H1 (cell line): ENCODE data around the gene LVRN. TPM values are rescaled to one million over a fixed set of nuclear protein-coding genes. Genes with fewer than 3 reads are reported as not detected.

Source experiments
- CTCF ChIA-PET: fragments of 300-600 bp; sonication (Branson Sonifier 250); formaldehyde crosslinking; loops from one replicate; lab custom pipeline; 2021; ENCODE audit not compliant: partially characterized antibody; lab: Charles Lee
- POLR2A ChIA-PET: fragments of 300-600 bp; sonication (Branson Sonifier 250); formaldehyde crosslinking; loops from one replicate; lab custom pipeline; 2021; ENCODE audit warnings: inconsistent platforms; ENCODE audit not compliant: partially characterized antibody; lab: Charles Lee
- DNase-seq, 2 experiments: peaks; one replicate each; pipeline versions ENCODE4 v3.0.0 to v3.0.0-alpha.2; 2010 to 2022; ENCODE audit warnings: low spot score in 2 of 2, low read depth in 1 of 2, mixed read lengths in 1 of 2
- FAIRE-seq: peaks from 2 replicates; lab custom pipeline; 2011; peaks lifted over from hg19 to GRCh38; lab: Jason Lieb, UNC
- H2AFZ ChIP-seq: 2 replicates; pipeline ENCODE4 v1.8.1; 2012; ENCODE audit warnings: low read length, inconsistent platforms
- H2AK5ac ChIP-seq: 2 replicates; pipeline ENCODE4 v1.6.1; 2013; ENCODE audit warnings: low read depth, low read length
- H2BK120ac ChIP-seq: replicated peaks from 2 replicates; pipeline ENCODE3; 2013; ENCODE audit warnings: low read depth, low read length, inconsistent platforms
- H2BK12ac ChIP-seq: 2 replicates; pipeline ENCODE4 v1.6.1; 2013; ENCODE audit warnings: low read depth, low read length
- H2BK15ac ChIP-seq: 2 replicates; pipeline ENCODE4 v1.6.1; 2013; ENCODE audit warnings: low read length
- H2BK20ac ChIP-seq: 2 replicates; pipeline ENCODE4 v1.6.1; 2013; ENCODE audit warnings: low read length
- H2BK5ac ChIP-seq: 2 replicates; pipeline ENCODE4 v1.6.1; 2013; ENCODE audit warnings: low read depth, low read length
- H3K14ac ChIP-seq: 2 replicates; pipeline ENCODE4 v1.6.1; 2013; ENCODE audit warnings: inconsistent platforms; ENCODE audit not compliant: insufficient read length
- H3K18ac ChIP-seq: 2 replicates; pipeline ENCODE4 v1.6.1; 2013; ENCODE audit warnings: low read length; ENCODE audit errors: extremely low read depth
- H3K23ac ChIP-seq: 2 replicates; pipeline ENCODE4 v1.6.1; 2013; ENCODE audit warnings: inconsistent platforms; ENCODE audit not compliant: insufficient read length
- H3K23me2 ChIP-seq: 2 replicates; pipeline ENCODE4 v1.6.1; 2013; ENCODE audit warnings: low read depth, low read length
- H3K27ac ChIP-seq: 2 replicates; pipeline ENCODE4 v1.6.1; 2011; ENCODE audit warnings: low read depth, low read length, inconsistent platforms
- H3K27me3 ChIP-seq, 4 experiments: replicated peaks in 1 of 4; 1 replicate in 1 of 4; 2 replicates in 3 of 4; pipeline versions ENCODE4 v1.6.1 to v1.8.1; 2011 to 2013; ENCODE audit warnings: low read length in 3 of 4, mild to moderate bottlenecking in 3 of 4, inconsistent platforms in 2 of 4, mixed read lengths in 2 of 4, moderate library complexity in 1 of 4; ENCODE audit not compliant: control insufficient read depth in 3 of 4, insufficient read depth in 3 of 4; ENCODE audit errors: extremely low read depth in 1 of 4
- H3K36me3 ChIP-seq, 4 experiments: 2 replicates each; pipeline versions ENCODE4 v1.6.1 to v1.8.1; 2011 to 2013; ENCODE audit warnings: mild to moderate bottlenecking in 4 of 4, low read length in 3 of 4, moderate library complexity in 2 of 4, control low read depth in 1 of 4, inconsistent platforms in 1 of 4; ENCODE audit not compliant: insufficient read depth in 4 of 4, control insufficient read depth in 2 of 4
- H3K4ac ChIP-seq: replicated peaks from 2 replicates; pipeline ENCODE3; 2013; ENCODE audit warnings: low read length, low read depth, mixed read lengths, inconsistent platforms; ENCODE audit not compliant: insufficient read length
- H3K4me1 ChIP-seq, 4 experiments: replicated peaks in 1 of 4; 1 replicate in 1 of 4; 2 replicates in 3 of 4; pipeline versions ENCODE4 v1.6.1 to v1.8.1; 2011 to 2013; ENCODE audit warnings: low read length in 3 of 4, inconsistent platforms in 2 of 4, mixed read lengths in 1 of 4; ENCODE audit not compliant: insufficient read depth in 4 of 4, control insufficient read depth in 3 of 4
- H3K4me2 ChIP-seq, 2 experiments: 2 replicates each; pipeline versions ENCODE4 v1.6.1 to v1.8.1; 2011 to 2013; ENCODE audit warnings: low read depth in 2 of 2, low read length in 2 of 2, control low read depth in 1 of 2, inconsistent platforms in 1 of 2, mild to moderate bottlenecking in 1 of 2; ENCODE audit not compliant: insufficient read depth in 1 of 2
- H3K4me3 ChIP-seq, 4 experiments: fragments of 200-600, 300-600 bp in 1 of 4; sonication (generic), shearing (Covaris generic), sonication (Bioruptor Twin) in 1 of 4; 2 replicates each; pipeline versions ENCODE4 v1.5.1 to v1.8.1; 2011 to 2016; ENCODE audit warnings: low read length in 4 of 4, low read depth in 3 of 4, control low read depth in 2 of 4, inconsistent platforms in 2 of 4, mild to moderate bottlenecking in 2 of 4, mixed read lengths in 1 of 4, moderate library complexity in 1 of 4; ENCODE audit not compliant: insufficient read depth in 2 of 4; ENCODE audit errors: extremely low read depth in 1 of 4
- H3K56ac ChIP-seq: replicated peaks from 2 replicates; pipeline ENCODE3; 2013; ENCODE audit warnings: low read depth, mild to moderate bottlenecking, mixed read lengths, low read length, inconsistent platforms; ENCODE audit not compliant: insufficient read length
- H3K79me1 ChIP-seq: 2 replicates; pipeline ENCODE4 v1.6.1; 2013; ENCODE audit warnings: low read depth, low read length, control low read depth
- H3K79me2 ChIP-seq, 2 experiments: 2 replicates each; pipeline versions ENCODE4 v1.6.1 to v1.8.1; 2012 to 2013; ENCODE audit warnings: low read length in 2 of 2, mild to moderate bottlenecking in 2 of 2, inconsistent platforms in 1 of 2; ENCODE audit not compliant: insufficient read depth in 2 of 2, control insufficient read depth in 1 of 2
- H3K9ac ChIP-seq, 4 experiments: replicated peaks in 1 of 4; 1 replicate in 1 of 4; 2 replicates in 3 of 4; pipeline versions ENCODE4 v1.6.1 to v1.8.1; 2011 to 2013; ENCODE audit warnings: low read depth in 3 of 4, low read length in 3 of 4, control low read depth in 2 of 4, mild to moderate bottlenecking in 2 of 4, moderate library complexity in 2 of 4, inconsistent platforms in 1 of 4; ENCODE audit errors: extremely low read depth in 1 of 4
- H3K9me3 ChIP-seq, 2 experiments: 2 replicates each; pipeline versions ENCODE4 v1.6.1 to v1.8.1; 2012 to 2013; ENCODE audit warnings: mild to moderate bottlenecking in 2 of 2, moderate library complexity in 2 of 2, control low read depth in 1 of 2, inconsistent platforms in 1 of 2, low read depth in 1 of 2, low read length in 1 of 2, mixed read lengths in 1 of 2; ENCODE audit not compliant: insufficient read depth in 2 of 2
- H4K20me1 ChIP-seq, 2 experiments: replicated peaks in 1 of 2; 2 replicates each; pipeline versions ENCODE3 to v1.8.1; 2011 to 2013; ENCODE audit warnings: inconsistent platforms in 2 of 2, low read length in 2 of 2, mild to moderate bottlenecking in 1 of 2; ENCODE audit not compliant: insufficient read depth in 2 of 2, control insufficient read depth in 1 of 2
- H4K5ac ChIP-seq: 2 replicates; pipeline ENCODE4 v1.6.1; 2013; ENCODE audit warnings: low read length, low read depth, mixed read lengths, inconsistent platforms; ENCODE audit not compliant: insufficient read length
- H4K8ac ChIP-seq: 2 replicates; pipeline ENCODE4 v1.8.0; 2013; ENCODE audit warnings: mild to moderate bottlenecking, moderate library complexity, low read length, inconsistent platforms; ENCODE audit not compliant: insufficient read depth; ENCODE audit errors: extremely low read depth
- H4K91ac ChIP-seq: replicated peaks from 2 replicates; pipeline ENCODE3; 2013; ENCODE audit warnings: low read length, mixed read lengths, inconsistent platforms; ENCODE audit not compliant: insufficient read length
- BACH1 ChIP-seq: IDR thresholded peaks from 2 replicates; pipeline ENCODE4 v1.6.1; 2012; ENCODE audit warnings: low read length, improper control_type of control experiment
- CTCF ChIP-seq, 3 experiments: IDR thresholded peaks; 1 replicate in 2 of 3; 2 replicates in 1 of 3; pipeline versions ENCODE4 v1.5.1 to v1.6.1; 2011; ENCODE audit warnings: low read length in 3 of 3, mild to moderate bottlenecking in 3 of 3, inconsistent platforms in 2 of 3, low read depth in 1 of 3, moderate library complexity in 1 of 3; ENCODE audit not compliant: insufficient read depth in 1 of 3; ENCODE audit errors: control extremely low read depth in 1 of 3
- JUN ChIP-seq: IDR thresholded peaks from 2 replicates; pipeline ENCODE4 v1.6.1; 2011; ENCODE audit warnings: low read depth, mild to moderate bottlenecking, improper control_type of control experiment, low read length
- MAFK ChIP-seq: IDR thresholded peaks from 2 replicates; pipeline ENCODE4 v1.6.1; 2012; ENCODE audit warnings: low read depth, mild to moderate bottlenecking, improper control_type of control experiment, low read length
- NRF1 ChIP-seq: IDR thresholded peaks from 2 replicates; pipeline ENCODE4 v1.6.1; 2011; ENCODE audit warnings: mild to moderate bottlenecking, low read depth, low read length, improper control_type of control experiment
- PHF8 ChIP-seq: fragments of 200-600 bp; sonication (generic); conservative IDR thresholded peaks from 2 replicates; pipeline ENCODE4 v1.7.1; 2012; ENCODE audit warnings: low read depth, mild to moderate bottlenecking, inconsistent platforms, low read length, moderate library complexity
- POLR2AphosphoS5 ChIP-seq: IDR thresholded peaks from 2 replicates; pipeline ENCODE4 v1.6.1; 2011; ENCODE audit warnings: low read depth, low read length
- RFX5 ChIP-seq: IDR thresholded peaks from 2 replicates; pipeline ENCODE4 v1.6.1; 2011; ENCODE audit warnings: low read depth, low read length, improper control_type of control experiment, borderline replicate concordance
- RXRA ChIP-seq: IDR thresholded peaks from 2 replicates; pipeline ENCODE4 v1.6.1; 2011; ENCODE audit warnings: low read depth, mild to moderate bottlenecking, low read length, moderate library complexity; ENCODE audit not compliant: insufficient read depth
- SIN3A ChIP-seq, 2 experiments: IDR thresholded peaks in 1 of 2; conservative IDR thresholded peaks in 1 of 2; 2 replicates each; pipeline ENCODE4 v1.6.1; 2011 to 2012; ENCODE audit warnings: low read length in 2 of 2, improper control_type of control experiment in 1 of 2, low read depth in 1 of 2, mild to moderate bottlenecking in 1 of 2
- SIRT6 ChIP-seq: IDR thresholded peaks from one replicate; pipeline ENCODE4 v1.7.1; 2012; ENCODE audit warnings: low read length, inconsistent platforms
- SIX5 ChIP-seq: IDR thresholded peaks from 2 replicates; pipeline ENCODE4 v1.6.1; 2011; ENCODE audit warnings: mild to moderate bottlenecking, low read depth, low read length
- TAF1 ChIP-seq: IDR thresholded peaks from 2 replicates; pipeline ENCODE4 v1.6.1; 2011; ENCODE audit warnings: mild to moderate bottlenecking, low read depth, low read length
- WGBS, 2 experiments: shearing (Covaris generic) in 1 of 2; methylation state at CpG; one replicate each; pipeline versions ENCODE4 v1.1.6 to v1.1.7; 2013 to 2015; ENCODE audit warnings: low lambda C conversion rate in 2 of 2, mixed read lengths in 2 of 2, inconsistent platforms in 1 of 2, low coverage in 1 of 2, missing lambda C conversion rate in 1 of 2; ENCODE audit not compliant: insufficient replicate concordance in 2 of 2, insufficient coverage in 1 of 2, insufficient read length in 1 of 2; ENCODE audit errors: extremely low coverage in 1 of 2, missing lambda C conversion rate in 1 of 2; 5-methylcytosine and 5-hydroxymethylcytosine counted together
- polyA plus RNA-seq, 7 experiments: library from polyadenylated mRNA; depleted of rRNA in 3 of 7; stranded (reverse) in 5 of 7; unstranded in 2 of 7; fragments of >200 nt in 5 of 7; fragments of 200-250 nt in 2 of 7; gene quantifications; 1 replicate in 5 of 7; 2 replicates in 1 of 7; 4 replicates in 1 of 7; pipeline versions ENCODE4 v1.2.1 to v1.2.3, GENCODE V29; 2011 to 2013; ENCODE audit warnings: missing spikeins in 2 of 7, mixed read lengths in 2 of 7
- total RNA-seq: library from RNA; stranded (reverse); fragmentation: NEBNext Ultra II Directional; extraction: Animal tissue kit (Norgen Biotek cat#: 25700); gene quantifications from 2 replicates; pipeline ENCODE4 v1.2.1, GENCODE V29; 2021

LVRN gene
- total and polyA plus RNA-seq, 2 of the 8 experiments (the other 6 are each of a cell fraction or from before 2014, with no cell fraction given): 0.08 to 0.09 TPM

GRCh38 chr5:116044073-116044472, 81.8 kb downstream of the LVRN start:
- no peak overlapping the region for H4K5ac ChIP-seq
- H3K27me3 ChIP-seq: no peaks in the 10 kb centered on the region
- no peak overlapping the region for H2BK12ac ChIP-seq
- no peaks in the 10 kb centered on the region for H3K4me1 ChIP-seq
- H3K79me2 ChIP-seq: no peaks in the 10 kb centered on the region
- H3K9me3 ChIP-seq: no peaks in the 10 kb centered on the region
- ChIA-PET CTCF (interaction anchor here (0.8 to 1.5 kb wide), 2 partner anchors 24 to 61 kb away, joined by 3 to 4 read pairs; no protein-coding TSS in a partner anchor), POLR2A (no interaction called here)
- H4K91ac ChIP-seq: no peak overlapping the region
- no peak overlapping the region for H3K18ac ChIP-seq
- H2BK5ac ChIP-seq: no peak overlapping the region
- no peak overlapping the region for H3K9ac ChIP-seq
- H3K27ac ChIP-seq: no peak overlapping the region
- 89% methylated on average over 3 of the region's 3 CpGs; no CpG with 5 or more reads in 1 of the 2 experiments for whole genome bisulfite sequencing, 2 experiments
- H3K56ac ChIP-seq: no peak overlapping the region
- H3K79me1 ChIP-seq: no peaks in the 10 kb centered on the region
- no peak overlapping the region for H2BK120ac ChIP-seq
- no peak overlapping the region for H4K8ac ChIP-seq
- H2AK5ac ChIP-seq: no peak overlapping the region
- H2AFZ ChIP-seq: no peak overlapping the region
- no peaks in the 10 kb centered on the region for H3K36me3 ChIP-seq
- H3K23me2 ChIP-seq: no peaks in the 10 kb centered on the region
- no peak overlapping the region for H3K23ac ChIP-seq
- no peaks in the 10 kb centered on the region for H4K20me1 ChIP-seq
- no peak overlapping the region for H3K4me2 ChIP-seq
- H3K14ac ChIP-seq: no peak overlapping the region
- DNase-seq: no peak
- H3K4ac ChIP-seq: no peak overlapping the region
- FAIRE-seq: no peak
- no peak overlapping the region for H2BK20ac ChIP-seq
- H2BK15ac ChIP-seq: no peak overlapping the region
- H3K4me3 ChIP-seq: no peak overlapping the region
- TF ChIP-seq PHF8 (no peak), POLR2AphosphoS5 (no peak), RXRA (no peak), TAF1 (no peak), NRF1 (no peak), SIN3A (conservative IDR thresholded peaks at IDR 0.05 in 1 of 2, IDR thresholded peaks at IDR 0.05 in 1 of 2; ENCODE audit: low read depth in 1 of 2, low read length in 2 of 2) (no peak), CTCF (IDR thresholded peaks at IDR 0.05; ENCODE audit: control extremely low read depth in 1 of 3, insufficient read depth in 1 of 3, low read depth in 1 of 3, low read length in 3 of 3) (no peak), RFX5 (no peak), JUN (no peak), SIX5 (no peak), MAFK (no peak), SIRT6 (no peak), BACH1 (no peak)
